Ovary (tissue), 9 donors: ENCODE results near the gene DDX4. TPM values are rescaled to one million over a fixed set of nuclear protein-coding genes. Genes with fewer than 3 reads are reported as not detected.

Experiments
- DNase-seq, 5 donors: peaks; one replicate each; pipeline ENCODE4 v3.0.0-alpha.2; 2019 to 2020
- H3K27ac ChIP-seq, 2 donors: fragments of 200-600 bp; one replicate each; pipeline versions ENCODE4 v1.5.1 to v1.8.0; 2019 to 2022
- H3K27me3 ChIP-seq: fragments of 200-600 bp; one replicate; pipeline ENCODE4 v1.8.0; 2022
- H3K36me3 ChIP-seq: fragments of 200-600 bp; sonication (generic); one replicate; pipeline ENCODE4 v1.5.1; 2019
- H3K4me1 ChIP-seq: one replicate; pipeline ENCODE4 v1.8.1; 2013; ENCODE audit warnings: mild to moderate bottlenecking, moderate library complexity; ENCODE audit not compliant: insufficient read depth
- H3K4me3 ChIP-seq: fragments of 200-600 bp; sonication (generic); one replicate; pipeline ENCODE4 v1.5.1; 2017
- H3K9me3 ChIP-seq, 2 donors: fragments of 200-600 bp in 1 of 2; sonication (generic) in 1 of 2; one replicate each; pipeline versions ENCODE4 v1.5.1 to v1.8.1; 2013 to 2019; ENCODE audit warnings: mild to moderate bottlenecking in 1 of 2, moderate library complexity in 1 of 2
- CTCF ChIP-seq, 3 donors: fragments of 450-650 bp in 2 of 3; fragments of 200-600 bp in 1 of 3; IDR thresholded peaks; one replicate each; pipeline versions ENCODE4 v1.5.1 to v1.8.0; 2016 to 2022; ENCODE audit warnings: antibody characterized with exemption in 3 of 3, mild to moderate bottlenecking in 1 of 3
- EP300 ChIP-seq: sonication (generic); formaldehyde crosslinking; IDR thresholded peaks from one replicate; pipeline ENCODE4 v1.6.1; 2017; ENCODE audit warnings: antibody characterized with exemption
- POLR2A ChIP-seq: fragments of 450-650 bp; IDR thresholded peaks from one replicate; pipeline ENCODE4 v1.6.1; 2017; ENCODE audit warnings: antibody characterized with exemption, mild to moderate bottlenecking, moderate library complexity
- WGBS, 3 donors: extraction: QIAGEN DNeasy Blood & Tissue Kit in 1 of 3; methylation state at CpG; one replicate each; pipeline versions ENCODE4 v1.1.5 to v1.1.7; 2013 to 2017; 5-methylcytosine and 5-hydroxymethylcytosine counted together
- intact Hi-C, 4 donors: fragments of 100-400 bp; cut with DNase I; formaldehyde crosslinking; loops; one replicate each; pipeline versions ENCODE4 v1.11.0 to v1.15.1; 2022 to 2023
- polyA plus RNA-seq, 2 donors: library from polyadenylated mRNA; stranded (reverse); fragments of 200-250 nt in 1 of 2; fragments of 350-450 nt in 1 of 2; fragmentation: Illumina TruSeq in 1 of 2; extraction: RNeasy Lipid Tissue Mini Kit (QIAGEN cat#74804) in 1 of 2; gene quantifications; one replicate each; pipeline ENCODE4 v1.2.3, GENCODE V29; 2013 to 2014
- total RNA-seq, 7 donors: library from RNA; depleted of rRNA in 2 of 7; stranded (reverse); fragments of >200 nt in 2 of 7; fragmentation: NEBNext Ultra II Directional in 3 of 7; extraction: Animal tissue kit (Norgen Biotek cat#: 25700) in 3 of 7; gene quantifications; one replicate each; pipeline versions ENCODE4 v1.1.0 to v1.2.4, GENCODE V29; 2016 to 2023
- donor health status: DM: no; HTN: no; CAD: no; lungs with moderate emphysema.
- donor health status: DM: no; HTN: no; CAD: no.
- donor health status: Bipolar disorder and iron deficiency.
- donor health status: DM: yes; HTN: yes; CAD: no.
- donor health status: DM: no; HTN: no; CAD: no.
- donor health status: DM: yes; HTN: yes; CAD: no.

DDX4 gene
- total and polyA plus RNA-seq, 9 donors, result 0.63 TPM; not detected in 8

- Histone ChIP-seq H3K4me1 (no peaks in the 10 kb centered on the region), H3K9me3 (no peaks in the 10 kb centered on the region), H3K36me3 (no peaks in the 10 kb centered on the region), H3K27ac (no peak overlapping the region), H3K27me3 (no peaks in the 10 kb centered on the region), H3K4me3 (no peak overlapping the region)
- intact Hi-C loops, result no loop called here
- DNase-seq, result no peak
- TF ChIP-seq POLR2A (no peak), CTCF (IDR thresholded peaks at IDR 0.05) (no peak), EP300 (no peak)
- WGBS, 3 donors, result 91 to 97% (median 95%) methylated on average over 3 of the region's 3 CpGs
Measured at GRCh38 chr5:55829956-55830355, 92.1 kb downstream of the DDX4 start.

GRCh38 chr5:55832446-55832845 lies 94.6 kb downstream of the DDX4 start:
- Histone ChIP-seq H3K27me3 (no peaks in the 10 kb centered on the region), H3K9me3 (no peaks in the 10 kb centered on the region), H3K4me1 (no peaks in the 10 kb centered on the region), H3K36me3 (no peaks in the 10 kb centered on the region), H3K4me3 (no peak overlapping the region), H3K27ac (no peak overlapping the region)
- no peak for TF ChIP-seq CTCF (IDR thresholded peaks at IDR 0.05)
- no peak for TF ChIP-seq POLR2A
- no peak for TF ChIP-seq EP300
- DNase-seq, result no peak
- WGBS, 3 donors, result 95 to 96% (median 95%) methylated on average over 17 of the region's 17 CpGs
- intact Hi-C loops, result no loop called here

- H3K36me3 ChIP-seq, result no peaks in the 10 kb centered on the region
- no peaks in the 10 kb centered on the region for H3K4me1 ChIP-seq
- no peaks in the 10 kb centered on the region for H3K9me3 ChIP-seq
- 56 to 70% (median 57%) methylated on average over 1 of the region's 1 CpG for WGBS, 3 donors
- no peaks in the 10 kb centered on the region for H3K27me3 ChIP-seq
- DNase-seq, result no peak
- intact Hi-C loops, result no loop called here
- TF ChIP-seq EP300 (no peak), CTCF (IDR thresholded peaks at IDR 0.05) (no peak), POLR2A (no peak)
- no peak overlapping the region for H3K27ac ChIP-seq
- H3K4me3 ChIP-seq, result no peak overlapping the region
Measured at GRCh38 chr5:55836191-55836590, 98.3 kb downstream of the DDX4 start.

GRCh38 chr5:55841976-55842375 lies 104.1 kb downstream of the DDX4 start:
- Histone ChIP-seq H3K4me1 (no peaks in the 10 kb centered on the region), H3K4me3 (no peak overlapping the region), H3K36me3 (no peaks in the 10 kb centered on the region), H3K27ac (no peak overlapping the region), H3K9me3 (no peaks in the 10 kb centered on the region), H3K27me3 (no peaks in the 10 kb centered on the region)
- DNase-seq, result no peak
- 78 to 85% (median 78%) methylated on average over 2 of the region's 2 CpGs for WGBS, 3 donors
- intact Hi-C loops, result no loop called here
- TF ChIP-seq EP300, result no peak
- no peak for TF ChIP-seq CTCF (IDR thresholded peaks at IDR 0.05)
- TF ChIP-seq POLR2A, result no peak

GRCh38 chr5:55847837-55848236 lies 110.0 kb downstream of the DDX4 start:
- Histone ChIP-seq H3K9me3 (no peaks in the 10 kb centered on the region), H3K4me3 (no peak overlapping the region), H3K27me3 (no peaks in the 10 kb centered on the region), H3K4me1 (no peaks in the 10 kb centered on the region), H3K27ac (no peak overlapping the region), H3K36me3 (no peaks in the 10 kb centered on the region)
- intact Hi-C loops, result no loop called here
- WGBS, 3 donors, result 49 to 77% (median 57%) methylated on average over 1 of the region's 1 CpG
- no peak for DNase-seq
- TF ChIP-seq CTCF (IDR thresholded peaks at IDR 0.05) (no peak), EP300 (no peak), POLR2A (no peak)
